Measurements from ENCODE around the gene TMEM141. TPM values are rescaled to one million over a fixed set of nuclear protein-coding genes. Genes with fewer than 3 reads are reported as not detected.

TMEM141 gene
- polyA plus RNA-seq, 1 of the 3 experiments (the other 2 are of a cell fraction) = 112 TPM

GRCh38 chr9:136815422-136815782 lies 24.3 kb downstream of the TMEM141 start:
- peaks cover 16% of the 10 kb centered on the region in 2 experiments for H3K36me3 ChIP-seq (replicated peaks in 1 of 2; ENCODE audit: control insufficient read depth in 1 of 2, insufficient read depth in 2 of 2, low read length in 1 of 2)
- no peaks in the 10 kb centered on the region for H3K27me3 ChIP-seq (ENCODE audit: insufficient read depth)
- peaks cover 99% of the 10 kb centered on the region for H3K79me2 ChIP-seq (ENCODE audit: insufficient read depth)
- ChIA-PET CTCF (interaction anchor here (1.0 to 3.9 kb wide), 4 partner anchors 9 to 116 kb away, joined by 3 to 24 read pairs (median 4); partner anchors contain the start of gene AJM1), POLR2A (interaction anchor here (1.3 kb wide), 1 partner anchor 87 kb away, joined by 3 read pairs; no protein-coding TSS in a partner anchor)
- TF ChIP-seq FOXJ3 (CRISPR knock-in tag; IDR thresholded peaks at IDR 0.05) = no peak
- TF ChIP-seq REST (IDR thresholded peaks at IDR 0.05; ENCODE audit: low read depth, low read length) = no peak
- TF ChIP-seq SMC3 (IDR thresholded peaks at IDR 0.05; ENCODE audit: low read depth, low read length) = no peak
- no peak for TF ChIP-seq POLR2AphosphoS5 (IDR thresholded peaks at IDR 0.05; ENCODE audit: low read depth, low read length)
- no peak for TF ChIP-seq RCOR1 (IDR thresholded peaks at IDR 0.05; ENCODE audit: low read length)
- TF ChIP-seq GABPA (IDR thresholded peaks at IDR 0.05; ENCODE audit: low read depth) = no peak
- TF ChIP-seq GATA2 (CRISPR knock-in tag; IDR thresholded peaks at IDR 0.05) = no peak
- TF ChIP-seq TAF1 (IDR thresholded peaks at IDR 0.05; ENCODE audit: borderline replicate concordance, low read depth, low read length) = no peak
- no peak for TF ChIP-seq RXRA (IDR thresholded peaks at IDR 0.05; ENCODE audit: borderline replicate concordance, low read depth)
- no peak for TF ChIP-seq FOXM1 (IDR thresholded peaks at IDR 0.05; ENCODE audit: low read depth)
- TF ChIP-seq CHD2 (IDR thresholded peaks at IDR 0.05; ENCODE audit: low read length, partially characterized antibody) = no peak
- TF ChIP-seq EZH2phosphoT487 (IDR thresholded peaks at IDR 0.05; ENCODE audit: borderline replicate concordance, low read depth) = no peak
- no peak for TF ChIP-seq TEAD4 (IDR thresholded peaks at IDR 0.05; ENCODE audit: borderline replicate concordance, insufficient read depth)
- no peak for TF ChIP-seq ELF1 (IDR thresholded peaks at IDR 0.05)
- no peak for TF ChIP-seq RAD21 (IDR thresholded peaks at IDR 0.05; ENCODE audit: low read length)
- no peak for TF ChIP-seq RFX5 (IDR thresholded peaks at IDR 0.05; ENCODE audit: low read length)
- no peak for TF ChIP-seq FOSL2 (IDR thresholded peaks at IDR 0.05; ENCODE audit: borderline replicate concordance, low read depth)
- no peak overlapping the region for H3K4me2 ChIP-seq
- DNase-seq = no peak
- H3K4me1 ChIP-seq (ENCODE audit: control insufficient read depth in 1 of 2, insufficient read depth in 2 of 2, low read depth in 1 of 2, low read length in 1 of 2) = peaks cover 0 to 7% of the 10 kb centered on the region in 2 experiments; a peak in 1 of 4 replicates
- no peak overlapping the region for H3K4me3 ChIP-seq (ENCODE audit: low read depth in 2 of 2, low read length in 1 of 2)
- H3K9me3 ChIP-seq = no peaks in the 10 kb centered on the region
- H2AFZ ChIP-seq (ENCODE audit: low read depth) = no peak overlapping the region
- H3F3A ChIP-seq (replicated peaks; ENCODE audit: insufficient read depth) = peaks cover 6% of the 10 kb centered on the region
- no peak overlapping the region for H3K27ac ChIP-seq (ENCODE audit: low read depth in 2 of 2, low read length in 1 of 2)
- no peaks in the 10 kb centered on the region for H3K9me2 ChIP-seq
- 0% methylated on average over 1 of the region's 1 CpG for WGBS (ENCODE audit: low lambda C conversion rate)
- no peak overlapping the region for H3K9ac ChIP-seq
- peaks cover 28% of the 10 kb centered on the region for H4K20me1 ChIP-seq (ENCODE audit: insufficient read depth)
